ENCODE measurements around the gene PGAP3. TPM values are rescaled to one million over a fixed set of nuclear protein-coding genes. Genes with fewer than 3 reads are reported as not detected.

Gene PGAP3
- total and polyA plus RNA-seq, 2 donors, result 10.0 to 19.1 TPM

GRCh38 chr17:39695089-39695474 lies 7.2 kb upstream of the PGAP3 start:
- no peaks in the 10 kb centered on the region for H3K4me1 ChIP-seq (ENCODE audit: insufficient read depth)
- 87% methylated on average over 2 of the region's 2 CpGs for WGBS
- DNase-seq (ENCODE audit: extremely low spot score), result no peak
- no peak overlapping the region for H3K4me3 ChIP-seq (ENCODE audit: low read depth, low read length)
- H3K27ac ChIP-seq (ENCODE audit: low read depth), result no peak overlapping the region
- no peaks in the 10 kb centered on the region for H3K36me3 ChIP-seq (ENCODE audit: insufficient read depth)

GRCh38 chr17:39694593-39694992 lies 6.7 kb upstream of the PGAP3 start:
- H3K4me1 ChIP-seq (ENCODE audit: insufficient read depth), result no peaks in the 10 kb centered on the region
- no peak overlapping the region for H3K4me3 ChIP-seq (ENCODE audit: low read depth, low read length)
- H3K27ac ChIP-seq (ENCODE audit: low read depth), result no peak overlapping the region
- WGBS, result 85% methylated on average over 5 of the region's 5 CpGs
- H3K36me3 ChIP-seq (ENCODE audit: insufficient read depth), result no peaks in the 10 kb centered on the region
- no peak for DNase-seq (ENCODE audit: extremely low spot score)

- peaks cover 3% of the 10 kb centered on the region for H3K4me1 ChIP-seq (ENCODE audit: insufficient read depth)
- no peak overlapping the region for H3K27ac ChIP-seq (ENCODE audit: low read depth)
- no peak overlapping the region for H3K4me3 ChIP-seq (ENCODE audit: low read depth, low read length)
- H3K36me3 ChIP-seq (ENCODE audit: insufficient read depth), result no peaks in the 10 kb centered on the region
- DNase-seq (ENCODE audit: extremely low spot score), result no peak
- 38% methylated on average over 3 of the region's 3 CpGs for WGBS
Observed at GRCh38 chr17:39688945-39689344, 1.1 kb upstream of the PGAP3 start.

- DNase-seq (ENCODE audit: extremely low spot score), result no peak
- H3K4me1 ChIP-seq (ENCODE audit: insufficient read depth), result peaks cover 3% of the 10 kb centered on the region
- H3K36me3 ChIP-seq (ENCODE audit: insufficient read depth), result no peaks in the 10 kb centered on the region
- 12% methylated on average over 6 of the region's 6 CpGs for whole genome bisulfite sequencing
- H3K4me3 ChIP-seq (ENCODE audit: low read depth, low read length), result peak overlapping the region; percentile 59
- peak overlapping the region; percentile 57 for H3K27ac ChIP-seq (ENCODE audit: low read depth)
Observed at GRCh38 chr17:39688475-39688835, 598 bp upstream of the PGAP3 start.

- H3K36me3 ChIP-seq (ENCODE audit: insufficient read depth), result no peaks in the 10 kb centered on the region
- 56% methylated on average over 6 of the region's 6 CpGs for WGBS
- peak overlapping the region; percentile 59 for H3K4me3 ChIP-seq (ENCODE audit: low read depth, low read length)
- no peak overlapping the region for H3K27ac ChIP-seq (ENCODE audit: low read depth)
- peaks cover 3% of the 10 kb centered on the region for H3K4me1 ChIP-seq (ENCODE audit: insufficient read depth)
- DNase-seq (ENCODE audit: extremely low spot score), result no peak
Observed at GRCh38 chr17:39687101-39687545, 734 bp downstream of the PGAP3 start.

GRCh38 chr17:39684369-39685192 lies 3.3 kb downstream of the PGAP3 start:
- Histone ChIP-seq H3K4me1 (ENCODE audit: insufficient read depth) (peaks cover 3% of the 10 kb centered on the region), H3K4me3 (ENCODE audit: low read depth, low read length) (no peak overlapping the region), H3K27ac (ENCODE audit: low read depth) (no peak overlapping the region), H3K36me3 (ENCODE audit: insufficient read depth) (no peaks in the 10 kb centered on the region)
- no peak for DNase-seq (ENCODE audit: extremely low spot score)
- WGBS, result 94% methylated on average over 12 of the region's 12 CpGs

GRCh38 chr17:39683295-39683939 lies 4.4 kb downstream of the PGAP3 start:
- no peaks in the 10 kb centered on the region for H3K36me3 ChIP-seq (ENCODE audit: insufficient read depth)
- peaks cover under 1% of the 10 kb centered on the region for H3K4me1 ChIP-seq (ENCODE audit: insufficient read depth)
- WGBS, result 90% methylated on average over 9 of the region's 9 CpGs
- no peak for DNase-seq (ENCODE audit: extremely low spot score)
- H3K27ac ChIP-seq (ENCODE audit: low read depth), result no peak overlapping the region
- no peak overlapping the region for H3K4me3 ChIP-seq (ENCODE audit: low read depth, low read length)

GRCh38 chr17:39679521-39680192 lies 8.2 kb downstream of the PGAP3 start:
- H3K4me1 ChIP-seq (ENCODE audit: insufficient read depth), result no peaks in the 10 kb centered on the region
- DNase-seq (ENCODE audit: extremely low spot score), result no peak
- H3K4me3 ChIP-seq (ENCODE audit: low read depth, low read length), result no peak overlapping the region
- WGBS, result 84% methylated on average over 12 of the region's 12 CpGs
- H3K27ac ChIP-seq (ENCODE audit: low read depth), result no peak overlapping the region
- no peaks in the 10 kb centered on the region for H3K36me3 ChIP-seq (ENCODE audit: insufficient read depth)

- no peak overlapping the region for H3K27ac ChIP-seq (ENCODE audit: low read depth)
- H3K4me1 ChIP-seq (ENCODE audit: insufficient read depth), result no peaks in the 10 kb centered on the region
- WGBS, result 90% methylated on average over 13 of the region's 13 CpGs
- no peaks in the 10 kb centered on the region for H3K36me3 ChIP-seq (ENCODE audit: insufficient read depth)
- DNase-seq (ENCODE audit: extremely low spot score), result no peak
- no peak overlapping the region for H3K4me3 ChIP-seq (ENCODE audit: low read depth, low read length)
Observed at GRCh38 chr17:39678340-39679116, 9.3 kb downstream of the PGAP3 start.

GRCh38 chr17:39677542-39678339 lies 10.1 kb downstream of the PGAP3 start:
- WGBS, result 41% methylated on average over 13 of the region's 13 CpGs
- Histone ChIP-seq H3K4me3 (ENCODE audit: low read depth, low read length) (no peak overlapping the region), H3K36me3 (ENCODE audit: insufficient read depth) (no peaks in the 10 kb centered on the region), H3K4me1 (ENCODE audit: insufficient read depth) (no peaks in the 10 kb centered on the region), H3K27ac (ENCODE audit: low read depth) (no peak overlapping the region)
- DNase-seq (ENCODE audit: extremely low spot score), result no peak

GRCh38 chr17:39677072-39677471 lies 10.8 kb downstream of the PGAP3 start:
- Histone ChIP-seq H3K27ac (ENCODE audit: low read depth) (no peak overlapping the region), H3K4me3 (ENCODE audit: low read depth, low read length) (no peak overlapping the region), H3K4me1 (ENCODE audit: insufficient read depth) (no peaks in the 10 kb centered on the region), H3K36me3 (ENCODE audit: insufficient read depth) (no peaks in the 10 kb centered on the region)
- DNase-seq (ENCODE audit: extremely low spot score), result no peak
- 79% methylated on average over 8 of the region's 8 CpGs for WGBS

- no peaks in the 10 kb centered on the region for H3K36me3 ChIP-seq (ENCODE audit: insufficient read depth)
- no peak overlapping the region for H3K27ac ChIP-seq (ENCODE audit: low read depth)
- DNase-seq (ENCODE audit: extremely low spot score), result no peak
- 68% methylated on average over 7 of the region's 7 CpGs for WGBS
- H3K4me1 ChIP-seq (ENCODE audit: insufficient read depth), result no peaks in the 10 kb centered on the region
- H3K4me3 ChIP-seq (ENCODE audit: low read depth, low read length), result no peak overlapping the region
Observed at GRCh38 chr17:39676198-39676819, 11.5 kb downstream of the PGAP3 start.
